Smooth muscle cell (in vitro differentiated cells): Measurements from ENCODE around the gene TMEM131. TPM values are rescaled to one million over a fixed set of nuclear protein-coding genes. Genes with fewer than 3 reads are reported as not detected.

Experiments used
- DNase-seq: peaks from one replicate; lab custom pipeline; 2025; ENCODE audit not compliant: unreplicated experiment; lab: John Stamatoyannopoulos, UW
- H2AFZ ChIP-seq: fragments of 200-600 bp; sonication (generic); 2 replicates; pipeline ENCODE4 v1.6.0; 2016; ENCODE audit warnings: antibody characterized with exemption, low read depth, mild to moderate bottlenecking
- H3F3A ChIP-seq: fragments of 200-600 bp; sonication (generic); 2 replicates; pipeline ENCODE4 v1.6.0; 2017; ENCODE audit warnings: antibody characterized with exemption, low read depth
- H3K27ac ChIP-seq: fragments of 200-600 bp; sonication (generic); 2 replicates; pipeline ENCODE4 v1.5.1; 2016; ENCODE audit warnings: low read depth, mild to moderate bottlenecking
- H3K27me3 ChIP-seq: fragments of 200-600 bp; sonication (generic); 2 replicates; pipeline ENCODE4 v1.6.1; 2016; ENCODE audit warnings: low read depth, mild to moderate bottlenecking
- H3K36me3 ChIP-seq: fragments of 200-600 bp; sonication (generic); 2 replicates; pipeline ENCODE4 v1.5.1; 2016; ENCODE audit warnings: low read depth
- H3K4me1 ChIP-seq: fragments of 200-600 bp; sonication (generic); 2 replicates; pipeline ENCODE4 v1.5.1; 2016; ENCODE audit warnings: low read depth
- H3K4me2 ChIP-seq: fragments of 200-600 bp; sonication (generic); 2 replicates; pipeline ENCODE4 v1.6.0; 2016; ENCODE audit warnings: mild to moderate bottlenecking
- H3K4me3 ChIP-seq: fragments of 200-600 bp; sonication (generic); 2 replicates; pipeline ENCODE4 v1.5.1; 2016; ENCODE audit warnings: mild to moderate bottlenecking
- H3K79me2 ChIP-seq: fragments of 200-600 bp; sonication (generic); 2 replicates; pipeline ENCODE4 v1.6.0; 2016; ENCODE audit warnings: low read depth, mild to moderate bottlenecking
- H3K9ac ChIP-seq: fragments of 200-600 bp; sonication (generic); 2 replicates; pipeline ENCODE4 v1.6.0; 2016; ENCODE audit warnings: low read depth
- H3K9me3 ChIP-seq: fragments of 200-600 bp; sonication (generic); replicated peaks from 2 replicates; pipeline ENCODE4 v1.5.1; 2016; ENCODE audit warnings: low read depth
- H4K20me1 ChIP-seq: fragments of 200-600 bp; sonication (generic); 2 replicates; pipeline ENCODE4 v1.6.0; 2016; ENCODE audit warnings: low read depth
- WGBS: methylation state at CpG from one replicate; pipeline ENCODE4 v1.1.7; 2016; ENCODE audit warnings: low lambda C conversion rate; 5-methylcytosine and 5-hydroxymethylcytosine counted together
- polyA plus RNA-seq: library from polyadenylated mRNA; unstranded; fragments of >200 nt; fragmentation: Nextera tagmentation; extraction: Ambion mirVana; gene quantifications from 2 replicates; pipeline ENCODE4 v1.2.1, GENCODE V29; 2016
- total RNA-seq: library from RNA; depleted of rRNA; stranded (reverse); fragments of >200 nt; gene quantifications from 2 replicates; pipeline ENCODE4 v1.2.3, GENCODE V29; 2014
- TF ChIP-seq, protein P1 (sequence below): fragments of 200-600 bp; sonication (generic); IDR thresholded peaks from 2 replicates; pipeline ENCODE4 v1.5.1; 2017; ENCODE audit warnings: borderline replicate concordance, mild to moderate bottlenecking, antibody characterized with exemption; ENCODE audit not compliant: insufficient read depth, poor library complexity, severe bottlenecking

The TMEM131 gene
- total and polyA plus RNA-seq, 2 experiments from 2014 or later: 16.7 to 32.3 TPM

DNA sequence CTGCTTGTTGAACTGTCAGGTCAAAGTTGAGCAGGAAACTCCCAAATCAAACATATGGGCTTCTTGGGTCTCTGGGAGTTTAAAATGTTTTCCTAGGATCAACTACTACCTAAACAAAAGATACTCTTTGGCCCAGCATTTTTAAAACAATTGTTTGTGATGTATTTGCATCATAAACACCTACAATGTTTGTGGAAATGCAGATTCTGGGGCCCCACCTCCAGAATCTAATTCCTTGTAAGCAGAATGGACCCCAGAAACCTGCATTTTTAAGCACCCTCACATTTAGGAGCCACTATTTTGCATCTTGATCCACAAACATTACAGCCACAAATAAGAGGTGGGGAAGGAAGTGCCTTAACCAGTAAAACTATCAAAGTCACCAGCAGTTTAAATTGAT lies 104.1 kb downstream of the TMEM131 start:
- no peaks in the 10 kb centered on the region for H3K79me2 ChIP-seq
- H3K4me1 ChIP-seq: no peaks in the 10 kb centered on the region
- H3K4me3 ChIP-seq: no peak overlapping the region
- peaks cover 12% of the 10 kb centered on the region for H3K36me3 ChIP-seq
- no peak overlapping the region for H3K9ac ChIP-seq
- no peak overlapping the region for H3K4me2 ChIP-seq
- no peaks in the 10 kb centered on the region for H3F3A ChIP-seq
- H4K20me1 ChIP-seq: peaks cover 3% of the 10 kb centered on the region
- no peaks in the 10 kb centered on the region for H3K27me3 ChIP-seq
- no peak overlapping the region for H3K27ac ChIP-seq
- H3K9me3 ChIP-seq: no peaks in the 10 kb centered on the region
- TF ChIP-seq, protein P1, sequence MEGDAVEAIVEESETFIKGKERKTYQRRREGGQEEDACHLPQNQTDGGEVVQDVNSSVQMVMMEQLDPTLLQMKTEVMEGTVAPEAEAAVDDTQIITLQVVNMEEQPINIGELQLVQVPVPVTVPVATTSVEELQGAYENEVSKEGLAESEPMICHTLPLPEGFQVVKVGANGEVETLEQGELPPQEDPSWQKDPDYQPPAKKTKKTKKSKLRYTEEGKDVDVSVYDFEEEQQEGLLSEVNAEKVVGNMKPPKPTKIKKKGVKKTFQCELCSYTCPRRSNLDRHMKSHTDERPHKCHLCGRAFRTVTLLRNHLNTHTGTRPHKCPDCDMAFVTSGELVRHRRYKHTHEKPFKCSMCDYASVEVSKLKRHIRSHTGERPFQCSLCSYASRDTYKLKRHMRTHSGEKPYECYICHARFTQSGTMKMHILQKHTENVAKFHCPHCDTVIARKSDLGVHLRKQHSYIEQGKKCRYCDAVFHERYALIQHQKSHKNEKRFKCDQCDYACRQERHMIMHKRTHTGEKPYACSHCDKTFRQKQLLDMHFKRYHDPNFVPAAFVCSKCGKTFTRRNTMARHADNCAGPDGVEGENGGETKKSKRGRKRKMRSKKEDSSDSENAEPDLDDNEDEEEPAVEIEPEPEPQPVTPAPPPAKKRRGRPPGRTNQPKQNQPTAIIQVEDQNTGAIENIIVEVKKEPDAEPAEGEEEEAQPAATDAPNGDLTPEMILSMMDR: no peak
- DNase-seq: no peak
- no peak overlapping the region for H2AFZ ChIP-seq

DNA sequence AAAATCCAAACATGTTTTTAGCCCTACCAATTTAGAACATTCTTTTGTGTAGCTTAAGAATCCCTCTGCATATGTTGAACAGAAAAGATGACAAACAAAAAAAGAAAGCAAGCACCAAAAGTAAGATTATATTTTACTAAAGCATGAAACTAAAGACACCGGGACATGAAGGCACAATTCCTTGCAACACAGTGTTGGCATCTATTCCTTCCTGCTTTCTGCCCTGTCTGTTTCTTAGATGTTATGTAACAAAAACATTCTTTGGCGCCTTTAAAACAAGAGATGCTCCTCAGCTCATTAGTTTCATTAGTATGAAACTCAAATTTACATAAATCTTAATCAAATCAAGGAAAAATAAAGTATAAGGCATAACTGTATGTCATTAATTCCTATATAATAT lies 106.6 kb downstream of the TMEM131 start:
- no peak overlapping the region for H2AFZ ChIP-seq
- H3K27ac ChIP-seq: no peak overlapping the region
- H3K9me3 ChIP-seq: peaks cover 12% of the 10 kb centered on the region
- H4K20me1 ChIP-seq: peaks cover 3% of the 10 kb centered on the region
- no peak overlapping the region for H3K9ac ChIP-seq
- TF ChIP-seq, protein P1: no peak
- no peaks in the 10 kb centered on the region for H3K27me3 ChIP-seq
- no peaks in the 10 kb centered on the region for H3K4me1 ChIP-seq
- WGBS: 100% methylated on average over 2 of the region's 2 CpGs
- peaks cover 25% of the 10 kb centered on the region for H3K36me3 ChIP-seq
- no peak for DNase-seq
- no peaks in the 10 kb centered on the region for H3K79me2 ChIP-seq
- H3K4me3 ChIP-seq: no peak overlapping the region
- H3F3A ChIP-seq: no peaks in the 10 kb centered on the region
- H3K4me2 ChIP-seq: no peak overlapping the region

GRCh38 chr2:97885841-97886240 lies 109.9 kb downstream of the TMEM131 start:
- H3K4me2 ChIP-seq: no peak overlapping the region
- peaks cover 12% of the 10 kb centered on the region for H3K9me3 ChIP-seq
- H2AFZ ChIP-seq: no peak overlapping the region
- TF ChIP-seq, protein P1: no peak
- H3K36me3 ChIP-seq: peaks cover 25% of the 10 kb centered on the region
- no peak overlapping the region for H3K27ac ChIP-seq
- H3K27me3 ChIP-seq: no peaks in the 10 kb centered on the region
- DNase-seq: no peak
- peaks cover 3% of the 10 kb centered on the region for H4K20me1 ChIP-seq
- no peaks in the 10 kb centered on the region for H3F3A ChIP-seq
- H3K4me3 ChIP-seq: no peak overlapping the region
- no peaks in the 10 kb centered on the region for H3K4me1 ChIP-seq
- no peak overlapping the region for H3K9ac ChIP-seq
- no peaks in the 10 kb centered on the region for H3K79me2 ChIP-seq

DNA sequence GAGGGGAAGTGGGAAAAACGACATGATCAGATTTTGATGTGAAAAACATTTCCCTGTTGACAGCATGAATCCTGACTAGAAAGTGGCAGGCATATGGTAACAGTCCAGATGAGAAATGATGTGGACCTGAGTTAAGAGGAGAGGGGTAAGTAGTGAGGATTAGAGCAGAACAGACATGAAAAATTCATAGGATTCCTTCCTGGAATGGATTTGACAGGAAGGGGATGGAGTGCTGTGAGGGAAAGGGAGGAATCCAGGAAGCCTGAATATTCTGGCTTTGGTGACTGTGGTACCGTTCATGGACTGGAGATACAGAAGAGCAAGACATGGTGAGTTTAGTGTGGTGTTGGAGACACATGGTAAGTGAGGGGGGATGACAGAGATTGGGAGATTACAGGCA lies 115.4 kb downstream of the TMEM131 start:
- WGBS: 51% methylated on average over 2 of the region's 2 CpGs
- Histone ChIP-seq H3K9ac (no peak overlapping the region), H4K20me1 (no peaks in the 10 kb centered on the region), H3K79me2 (peaks cover 26% of the 10 kb centered on the region), H3K27ac (no peak overlapping the region), H3K4me3 (no peak overlapping the region), H3K4me2 (no peak overlapping the region), H3K27me3 (no peaks in the 10 kb centered on the region), H2AFZ (no peak overlapping the region), H3K9me3 (peaks cover 1% of the 10 kb centered on the region), H3F3A (no peaks in the 10 kb centered on the region), H3K36me3 (peaks cover under 1% of the 10 kb centered on the region), H3K4me1 (no peaks in the 10 kb centered on the region)
- TF ChIP-seq, protein P1: no peak
- no peak for DNase-seq
